GM18526 (cell line): ENCODE data around the gene OSM.

Experiments
- POLR2A ChIP-seq: IDR thresholded peaks from 3 replicates; pipeline ENCODE4 v1.6.1; 2011; ENCODE audit not compliant: insufficient read length; ENCODE audit errors: extremely low read depth

The OSM gene

DNA sequence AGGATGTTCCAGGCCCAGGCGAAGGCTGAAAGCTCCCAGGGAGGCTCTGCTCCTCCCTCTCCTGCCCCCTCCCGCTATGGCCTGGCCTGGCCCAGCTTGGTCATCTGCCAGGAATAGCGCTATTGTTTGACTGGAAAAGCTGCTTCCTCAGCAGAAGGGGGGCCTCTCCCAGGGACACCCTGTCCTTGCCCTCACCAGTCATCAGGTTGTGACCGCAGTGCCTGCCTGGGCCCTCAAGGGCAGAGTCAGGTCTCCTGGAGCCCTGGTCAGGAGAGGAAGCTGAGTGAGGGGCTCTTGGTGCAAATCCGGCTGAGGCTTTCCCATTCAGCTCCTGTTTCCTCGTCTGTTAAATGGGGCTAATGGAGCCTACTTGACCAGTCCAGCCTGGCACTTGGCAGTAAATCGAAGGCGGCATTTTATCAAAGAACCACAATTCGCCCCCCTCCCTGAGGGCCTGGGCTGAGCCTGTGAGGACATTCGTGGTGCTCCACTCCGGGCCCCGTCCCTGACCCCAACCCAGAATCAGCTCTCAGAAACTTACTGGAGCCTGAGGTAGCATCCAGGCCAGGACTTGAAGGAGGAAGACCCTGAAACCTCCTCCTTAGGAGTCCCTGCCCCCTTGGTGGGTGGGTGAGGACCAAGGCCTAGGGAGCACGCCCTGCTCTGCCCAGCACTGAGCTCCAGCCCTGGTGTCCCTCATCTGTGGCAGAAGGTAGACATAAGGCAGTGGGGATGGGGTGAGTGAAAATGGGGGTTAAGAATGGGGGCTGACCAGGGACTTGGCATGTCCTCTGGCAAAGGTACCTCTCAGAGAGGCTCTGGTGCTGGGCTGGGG, 24.6 kb upstream of the OSM start:
- no peak for TF ChIP-seq POLR2A

DNA sequence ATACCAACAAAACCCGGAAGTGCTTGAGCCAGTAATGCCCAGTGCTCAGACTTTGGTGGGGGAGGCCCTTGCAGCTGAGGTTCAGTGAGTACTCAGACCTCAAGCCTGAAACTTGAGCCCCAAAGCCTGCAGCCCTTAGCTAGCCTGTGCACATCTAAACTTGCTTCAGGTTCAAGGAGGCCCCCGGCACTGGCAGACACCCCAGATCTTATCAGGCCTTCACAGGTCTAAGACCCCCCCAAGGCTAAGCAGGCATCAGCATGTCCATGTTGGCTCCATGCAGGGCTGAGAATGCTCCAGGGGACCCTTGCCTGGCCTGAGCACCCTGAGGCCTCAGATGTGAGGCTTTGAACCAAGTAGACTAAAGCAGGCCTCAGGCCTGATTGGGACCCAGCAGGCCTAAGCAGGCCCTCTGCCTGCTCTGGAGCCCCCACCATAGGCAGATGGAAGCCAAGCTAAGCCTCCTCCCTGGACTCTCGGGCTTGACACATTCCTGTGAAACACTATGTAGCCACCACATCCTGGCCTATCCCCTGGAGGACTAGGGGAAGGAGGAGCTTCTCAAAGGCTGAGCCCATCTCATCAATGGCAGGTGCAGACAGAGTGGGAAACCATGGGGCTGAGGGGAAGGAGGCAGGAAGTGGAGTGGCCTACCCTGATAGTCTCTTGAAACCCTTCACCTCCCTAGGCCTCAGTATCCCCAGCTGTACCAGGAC, 23.8 kb upstream of the OSM start:
- TF ChIP-seq POLR2A: no peak

DNA sequence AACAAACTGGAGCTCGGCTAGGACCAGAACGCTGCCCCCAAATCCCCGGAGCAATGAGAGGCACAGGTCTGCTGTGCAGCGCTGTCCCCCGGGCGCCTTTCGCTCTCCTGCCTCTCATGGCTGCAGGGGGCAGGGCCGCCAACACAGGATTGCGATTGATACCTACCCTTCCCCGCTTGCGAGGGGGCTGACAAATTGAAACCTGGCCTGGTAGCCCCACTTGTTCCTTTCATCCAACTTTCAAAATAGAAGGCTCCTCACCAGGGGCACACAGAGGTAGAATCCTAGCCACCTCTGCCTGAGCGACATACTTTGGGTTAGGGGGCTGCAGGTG, 23.3 kb upstream of the OSM start:
- TF ChIP-seq POLR2A: no peak

DNA sequence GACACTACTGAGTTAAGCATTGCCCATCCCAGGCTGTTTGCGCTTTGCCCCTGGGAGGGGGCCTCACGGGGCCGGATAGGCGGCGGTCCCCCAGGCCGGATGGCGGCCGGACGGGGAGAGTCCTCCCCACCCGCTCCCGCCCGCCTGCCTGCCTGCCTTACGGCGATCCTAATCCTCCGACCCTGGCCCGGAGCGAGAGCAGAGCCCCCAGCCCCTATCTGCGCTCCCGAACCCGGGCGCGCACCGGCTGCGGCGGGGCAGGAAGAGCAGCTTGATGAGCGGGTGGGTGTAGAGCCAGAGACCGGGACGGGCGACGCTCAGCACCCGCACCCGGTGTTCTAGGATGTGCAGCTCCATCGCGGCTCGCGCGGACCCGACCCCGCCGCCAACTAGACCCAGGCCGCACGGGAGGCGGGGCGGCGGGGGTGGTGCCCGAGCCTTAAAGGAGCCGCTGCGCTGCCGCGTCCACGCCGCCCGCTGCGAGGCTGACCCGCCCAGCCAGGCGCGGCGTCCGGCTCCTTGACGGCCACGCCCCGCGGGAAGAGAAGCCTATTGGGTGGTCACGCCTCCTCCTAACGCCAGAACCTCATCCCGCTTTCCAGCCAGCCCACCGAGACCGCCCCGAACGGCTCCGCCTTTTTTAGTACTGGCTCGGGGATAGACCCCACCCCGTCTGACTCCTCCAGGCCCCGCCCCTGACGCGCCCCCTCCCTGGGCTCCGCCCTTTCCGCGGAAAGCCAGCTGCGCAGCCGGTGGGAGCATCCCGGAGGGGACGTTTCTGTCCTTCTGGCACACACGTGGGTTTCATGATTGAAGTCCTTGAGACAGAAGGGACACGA, 22.7 kb upstream of the OSM start, which contains the start of gene CASTOR1:
TSS of gene CASTOR1 (minus strand) at position 365 of the 839 bp plus-strand sequence. CDS start at position 357, 8 bp downstream.
- peak; percentile 21 for TF ChIP-seq POLR2A

DNA sequence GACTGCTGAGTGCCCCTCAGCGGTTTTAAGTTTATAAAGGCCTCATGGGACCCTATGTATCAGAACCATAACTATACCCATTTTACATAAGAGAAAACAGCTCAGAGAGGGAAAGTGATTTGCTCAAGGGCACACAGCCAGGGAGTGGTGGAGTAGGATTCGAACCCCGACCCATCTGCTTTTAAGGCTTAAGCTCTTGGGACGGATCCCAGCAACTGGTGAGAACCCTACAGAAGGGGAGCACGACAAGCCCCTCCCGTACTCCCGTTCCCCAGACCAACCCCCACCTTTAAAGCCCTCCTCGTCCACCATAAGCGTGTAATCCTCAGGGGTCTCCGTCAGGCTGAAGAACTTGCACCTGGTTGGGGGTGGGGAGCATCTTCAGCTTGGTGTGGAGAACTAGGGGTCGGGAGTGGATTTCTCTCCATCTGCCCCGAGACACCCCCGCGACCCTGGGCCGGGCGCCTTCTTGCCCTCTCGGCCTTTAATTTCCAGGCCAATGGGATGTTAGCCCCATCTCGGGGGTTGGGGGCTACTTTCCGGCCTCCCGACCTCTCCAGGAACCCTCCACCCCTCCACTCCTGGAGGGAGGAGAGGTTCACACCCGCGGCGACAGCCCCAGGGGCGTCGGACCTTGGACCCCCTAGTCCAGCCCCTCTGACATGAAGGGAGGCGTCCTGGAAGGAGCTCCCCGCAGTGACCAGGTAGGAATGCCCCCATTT, 21.9 kb upstream of the OSM start:
- TF ChIP-seq POLR2A: no peak

DNA sequence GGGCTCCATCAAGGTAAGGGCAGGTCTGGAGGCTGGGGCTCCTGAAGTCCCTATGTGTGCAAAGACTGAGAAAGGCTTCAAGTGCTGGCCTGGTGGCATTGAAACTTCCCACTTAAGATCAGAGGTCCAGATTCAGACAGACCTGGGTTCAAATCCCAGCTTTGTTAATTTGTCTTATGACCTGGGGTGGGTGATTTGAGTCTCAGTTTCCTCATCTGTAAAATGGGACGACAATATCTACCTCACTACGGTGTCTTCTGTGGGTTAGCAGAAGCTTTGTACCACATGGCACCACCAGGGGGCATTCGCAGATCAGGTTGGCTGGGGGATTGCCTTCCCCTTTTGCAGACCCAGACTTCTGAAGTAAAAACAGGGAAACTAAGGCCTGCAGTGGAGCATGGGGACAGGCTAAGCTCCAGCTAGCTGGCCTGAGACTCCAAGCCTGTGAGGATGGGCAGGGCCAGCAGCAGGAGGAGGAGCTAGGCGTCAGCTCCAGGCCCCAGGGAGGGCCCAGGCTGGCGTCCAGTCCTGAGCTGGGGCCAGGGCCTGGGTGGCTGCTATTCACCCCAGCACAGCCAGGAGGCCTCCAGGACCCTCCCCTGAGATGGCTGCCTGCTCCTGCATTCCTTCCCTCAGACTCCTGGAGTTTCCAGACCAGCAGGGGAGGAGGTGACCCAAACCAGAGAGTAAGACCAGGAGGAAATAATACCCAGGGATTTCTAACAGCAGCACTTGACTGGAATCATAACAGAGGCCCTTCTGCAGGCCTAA, 21.2 kb upstream of the OSM start:
- no peak for TF ChIP-seq POLR2A

DNA sequence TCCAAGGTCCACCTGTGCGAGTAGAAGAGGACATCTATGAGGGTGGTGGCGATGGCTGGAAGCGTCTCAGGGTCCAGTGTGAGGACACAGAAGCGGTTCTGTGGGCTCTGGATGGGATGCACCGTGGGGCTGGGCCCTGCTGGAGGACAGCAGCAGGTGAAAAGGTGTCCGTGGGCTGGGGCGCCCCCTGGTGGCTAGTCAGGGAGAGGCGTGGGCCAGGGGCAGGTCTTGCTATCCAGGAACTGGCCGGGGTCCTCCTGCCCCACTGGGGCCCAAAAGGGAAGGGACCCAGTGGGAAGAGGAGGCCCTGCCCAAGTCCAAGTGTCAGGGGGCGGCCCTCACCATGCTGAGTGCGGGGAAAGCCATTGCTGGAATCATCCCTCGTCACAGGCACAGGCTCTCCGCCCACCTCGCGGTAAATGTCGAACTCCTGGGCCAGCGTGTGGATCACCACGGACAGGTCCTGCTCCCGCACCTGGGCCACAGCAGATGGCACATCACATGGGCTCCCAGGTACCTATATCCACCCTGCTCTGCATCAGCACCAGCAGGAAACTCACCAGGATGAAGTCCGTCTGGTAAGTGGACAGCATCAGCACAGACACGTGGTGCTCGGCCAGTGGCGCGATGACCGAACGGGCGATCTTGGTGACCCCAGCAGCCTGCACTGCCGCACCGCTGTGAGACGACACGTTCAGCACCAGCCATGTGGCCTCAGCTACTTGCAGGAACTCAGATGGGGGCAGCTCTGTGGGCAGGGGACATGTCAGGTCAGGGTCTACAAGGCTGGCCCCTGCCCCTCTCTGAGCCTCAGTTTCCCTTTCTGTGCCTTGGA, 20.4 kb upstream of the OSM start:
- no peak for TF ChIP-seq POLR2A

DNA sequence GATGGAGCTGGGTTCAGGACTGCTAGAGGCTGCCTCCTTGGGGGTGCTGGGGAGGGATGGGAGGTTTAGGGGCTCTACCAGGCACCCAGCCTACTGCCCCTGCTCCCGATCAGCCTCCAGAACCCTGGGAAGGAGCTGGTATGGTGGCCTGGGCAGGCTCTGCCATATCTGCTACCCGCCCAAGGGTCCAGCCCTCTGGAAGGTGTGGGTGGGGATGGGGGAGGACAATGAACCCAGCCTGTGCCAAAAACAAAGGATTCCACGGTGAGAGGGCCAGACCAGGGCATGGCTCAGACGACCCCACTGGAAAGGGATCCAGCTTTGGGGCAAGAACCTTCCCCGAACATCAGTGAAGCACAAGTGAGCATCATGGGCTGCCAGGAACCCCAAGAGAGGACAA, 19.7 kb upstream of the OSM start:
- no peak for TF ChIP-seq POLR2A

DNA sequence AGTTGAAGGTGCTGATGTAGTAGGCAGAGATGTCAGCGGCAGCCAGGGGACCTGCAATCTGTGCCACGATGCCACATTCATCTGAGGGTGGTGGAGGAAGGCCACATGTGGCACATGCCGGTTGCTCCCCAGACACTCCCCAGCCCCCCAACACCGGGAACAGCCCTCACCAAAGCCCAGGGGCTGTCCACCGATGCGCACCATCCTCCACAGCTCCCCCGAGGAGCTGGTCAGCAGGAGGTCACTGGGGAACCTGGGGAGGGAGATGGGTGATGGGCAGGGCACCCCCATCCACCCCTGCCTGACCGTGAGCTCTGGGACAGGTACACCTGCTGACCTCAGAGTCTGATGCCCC, 19.2 kb upstream of the OSM start:
- TF ChIP-seq POLR2A: no peak

DNA sequence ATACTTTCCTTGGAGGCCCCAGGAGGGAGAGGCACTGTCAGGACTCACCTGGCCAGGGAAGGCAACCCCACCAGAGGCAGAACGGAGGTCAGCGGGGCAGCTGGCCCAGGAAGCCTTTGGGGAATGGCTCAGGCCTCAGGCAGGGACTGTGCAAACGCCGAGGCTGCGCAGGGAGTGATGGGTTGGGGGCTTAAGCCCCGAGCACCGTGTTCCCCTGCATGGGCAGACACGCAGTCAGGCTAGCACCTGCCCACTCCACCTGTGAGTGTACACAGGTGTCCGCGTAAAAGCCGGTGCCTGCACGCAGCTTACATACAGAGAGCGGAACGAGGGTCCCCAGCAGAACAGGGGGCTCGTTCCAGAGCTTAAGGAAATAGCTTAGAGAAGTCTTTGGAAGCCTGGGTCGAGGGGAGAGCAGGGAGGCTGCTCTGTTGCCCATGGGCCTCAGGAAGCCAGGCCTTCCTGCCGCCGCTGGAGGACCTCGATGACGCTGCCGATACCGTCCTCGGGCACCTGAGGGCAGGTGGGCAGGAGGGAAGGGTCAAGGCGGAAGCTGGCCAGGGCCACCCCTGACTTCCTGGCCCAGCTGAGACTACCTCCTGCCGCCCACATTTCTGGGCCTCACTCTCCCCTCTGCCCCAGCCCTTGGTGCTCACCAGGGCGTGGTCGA, 18.7 kb upstream of the OSM start:
- no peak for TF ChIP-seq POLR2A

DNA sequence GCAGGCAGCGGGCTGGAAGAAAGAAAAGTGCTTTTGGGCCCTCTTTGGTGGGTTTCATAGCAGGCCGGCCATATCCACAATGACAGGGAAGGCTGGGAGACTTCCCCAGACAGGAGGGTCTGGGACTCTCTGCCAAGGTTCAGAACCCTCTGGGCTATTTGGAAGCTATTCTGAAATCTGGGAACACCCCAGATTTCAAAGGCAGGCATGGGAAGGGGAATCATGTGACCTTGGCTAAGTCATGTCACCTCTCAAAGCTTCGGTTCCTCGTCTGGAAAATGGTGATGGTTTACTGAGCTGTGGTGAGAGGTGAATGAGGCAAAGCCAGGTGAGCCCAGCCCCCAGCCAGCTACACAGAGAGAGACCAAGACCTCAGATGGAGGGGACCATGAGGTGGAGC, 18.0 kb upstream of the OSM start:
- TF ChIP-seq POLR2A: no peak

DNA sequence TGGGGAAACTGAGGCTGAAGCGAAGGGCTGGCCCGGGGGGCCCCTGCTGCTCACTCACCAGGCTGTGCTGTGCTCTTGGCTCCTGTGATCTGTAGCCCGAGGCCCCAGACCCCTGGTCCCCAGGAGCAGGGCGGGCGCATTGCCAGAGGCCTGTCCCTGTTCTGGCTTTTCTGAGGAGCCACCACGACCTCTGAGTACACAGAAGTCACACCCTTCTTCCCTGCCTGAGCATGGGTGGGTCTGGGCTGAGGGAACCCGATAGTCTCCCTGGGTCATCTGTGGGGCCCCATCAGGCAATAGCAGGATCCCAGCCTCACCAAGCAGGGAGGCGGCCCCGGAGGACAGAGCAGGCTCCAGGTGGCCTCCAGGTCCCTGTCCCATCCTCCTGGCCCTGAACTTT, 17.5 kb upstream of the OSM start:
- no peak for TF ChIP-seq POLR2A

DNA sequence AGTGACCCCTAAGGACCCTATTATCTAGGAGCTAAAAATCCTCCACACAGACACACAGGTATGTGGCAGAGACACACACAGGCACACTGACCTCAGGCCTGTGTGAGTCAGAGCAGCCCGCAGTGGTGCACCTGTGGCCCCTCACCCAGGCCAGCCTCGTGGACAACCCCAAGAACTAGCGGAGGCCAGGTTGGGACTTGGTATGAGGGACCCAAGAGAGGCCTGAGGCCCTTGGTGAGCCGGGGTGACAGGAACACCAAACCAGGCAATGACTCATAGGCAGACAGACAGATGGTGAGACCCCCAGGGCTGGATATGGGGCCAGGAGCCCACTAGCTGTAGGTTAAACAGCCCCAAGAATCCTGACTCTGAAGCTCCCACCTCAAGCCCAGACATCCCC, 16.7 kb upstream of the OSM start:
- no peak for TF ChIP-seq POLR2A
